ENCODE results near the gene MAP7D2. TPM values are rescaled to one million over a fixed set of nuclear protein-coding genes. Genes with fewer than 3 reads are reported as not detected.

Gene MAP7D2
- total RNA-seq, 1 experiment from 2014 or later, result 0.15 TPM

DNA sequence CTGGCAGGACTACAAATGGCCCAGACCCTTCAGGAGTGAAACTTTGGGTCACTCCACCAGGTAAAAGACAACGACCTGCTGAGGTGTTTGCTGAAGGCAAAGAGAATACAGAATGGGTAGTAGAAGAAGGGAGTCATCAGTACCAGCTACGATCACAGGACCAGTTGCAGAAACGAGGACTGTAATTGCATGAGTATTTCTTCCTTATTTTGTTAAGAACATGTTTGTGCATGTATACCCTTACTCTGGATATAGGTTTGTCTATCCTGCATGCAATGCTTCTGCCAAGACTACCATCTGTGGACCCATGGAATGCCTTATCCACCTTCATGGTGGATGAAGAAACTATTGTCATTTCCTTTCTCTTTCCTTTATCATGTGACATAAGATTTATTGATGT is 77.7 kb downstream of the MAP7D2 start:
- Histone ChIP-seq H3K9me3 (ENCODE audit: control insufficient read depth in 1 of 2, insufficient read depth in 1 of 2, low read depth in 1 of 2, low read length in 2 of 2) (no peaks in the 10 kb centered on the region), H3K4me2 (ENCODE audit: low read length) (no peak overlapping the region), H3K79me2 (ENCODE audit: insufficient read depth, low read length) (no peaks in the 10 kb centered on the region), H2AFZ (ENCODE audit: low read depth, low read length, poor library complexity, severe bottlenecking) (no peak overlapping the region), H4K20me1 (ENCODE audit: insufficient read depth) (no peaks in the 10 kb centered on the region), H3K9me2 (ENCODE audit: insufficient read depth) (no peaks in the 10 kb centered on the region), H3K9ac (ENCODE audit: low read length) (no peak overlapping the region), H3K36me3 (ENCODE audit: control insufficient read depth in 1 of 2, insufficient read depth in 2 of 2, low read length in 2 of 2) (no peaks in the 10 kb centered on the region), H3K4me3 (replicated peaks in 1 of 2; ENCODE audit: low read depth in 1 of 2, low read length in 2 of 2) (no peak overlapping the region), H3K27ac (ENCODE audit: low read depth, low read length) (no peak overlapping the region), H3K4me1 (ENCODE audit: control insufficient read depth in 1 of 2, insufficient read depth in 2 of 2, low read length in 2 of 2) (no peaks in the 10 kb centered on the region), H3K27me3 (ENCODE audit: insufficient read depth, low read length) (no peaks in the 10 kb centered on the region)
- ChIA-PET POLR2A (no interaction called here), CTCF (no interaction called here), RAD21 (ENCODE audit: low non-redundant PET in 1 of 2, low total read pairs in 2 of 2, uncharacterized antibody in 2 of 2, unreplicated experiment in 2 of 2) (no interaction called here)
- no TSS peak for BruUV-seq (replicated peaks)
- DNase-seq (ENCODE audit: low read depth, low spot score), result no peak
- intact Hi-C loops (cut with micrococcal nuclease), result no loop called here
- no peak for ATAC-seq
- TF ChIP-seq FOSL1 (IDR thresholded peaks at IDR 0.05; ENCODE audit: low read depth) (no peak), ATF3 (IDR thresholded peaks at IDR 0.05) (no peak)

GRCh38 chrX:20037186-20037585 is 79.5 kb downstream of the MAP7D2 start:
- Histone ChIP-seq H2AFZ (ENCODE audit: low read depth, low read length, poor library complexity, severe bottlenecking) (no peak overlapping the region), H4K20me1 (ENCODE audit: insufficient read depth) (no peaks in the 10 kb centered on the region), H3K4me1 (ENCODE audit: control insufficient read depth in 1 of 2, insufficient read depth in 2 of 2, low read length in 2 of 2) (no peaks in the 10 kb centered on the region), H3K9me2 (ENCODE audit: insufficient read depth) (no peaks in the 10 kb centered on the region), H3K79me2 (ENCODE audit: insufficient read depth, low read length) (no peaks in the 10 kb centered on the region), H3K4me2 (ENCODE audit: low read length) (no peak overlapping the region), H3K27ac (ENCODE audit: low read depth, low read length) (no peak overlapping the region), H3K36me3 (ENCODE audit: control insufficient read depth in 1 of 2, insufficient read depth in 2 of 2, low read length in 2 of 2) (no peaks in the 10 kb centered on the region), H3K27me3 (ENCODE audit: insufficient read depth, low read length) (no peaks in the 10 kb centered on the region), H3K4me3 (replicated peaks in 1 of 2; ENCODE audit: low read depth in 1 of 2, low read length in 2 of 2) (no peak overlapping the region), H3K9me3 (ENCODE audit: control insufficient read depth in 1 of 2, insufficient read depth in 1 of 2, low read depth in 1 of 2, low read length in 2 of 2) (no peaks in the 10 kb centered on the region), H3K9ac (ENCODE audit: low read length) (no peak overlapping the region)
- BruUV-seq (replicated peaks), result no TSS peak
- intact Hi-C loops (cut with micrococcal nuclease), result no loop called here
- ChIA-PET RAD21 (ENCODE audit: low non-redundant PET in 1 of 2, low total read pairs in 2 of 2, uncharacterized antibody in 2 of 2, unreplicated experiment in 2 of 2) (no interaction called here), CTCF (no interaction called here), POLR2A (no interaction called here)
- no peak for DNase-seq (ENCODE audit: low read depth, low spot score)
- TF ChIP-seq EGR1 (IDR thresholded peaks at IDR 0.05; ENCODE audit: low read depth), result no peak
- no peak for TF ChIP-seq CEBPB (IDR thresholded peaks at IDR 0.05; ENCODE audit: low read depth)
- no peak for TF ChIP-seq ELF1 (IDR thresholded peaks at IDR 0.05; ENCODE audit: borderline replicate concordance, low read depth)
- no peak for TF ChIP-seq EZH2 (IDR thresholded peaks at IDR 0.05)
- TF ChIP-seq ATF3 (IDR thresholded peaks at IDR 0.05), result no peak
- TF ChIP-seq SP1 (IDR thresholded peaks at IDR 0.05; ENCODE audit: low read depth), result no peak
- no peak for TF ChIP-seq POLR2AphosphoS5 (IDR thresholded peaks at IDR 0.05; ENCODE audit: low read depth, low read length)
- TF ChIP-seq ZBTB33 (IDR thresholded peaks at IDR 0.05; ENCODE audit: extremely low read depth, insufficient replicate concordance, low read length), result no peak
- no peak for ATAC-seq

Data from HCT116 (cell line).